ENCODE measurements around the gene CLCN3. TPM values are rescaled to one million over a fixed set of nuclear protein-coding genes. Genes with fewer than 3 reads are reported as not detected.

The CLCN3 gene
- total and polyA plus RNA-seq, 10 of the 15 experiments (the other 5 are each of a cell fraction or from before 2014, with no cell fraction given): 4.0 to 22.8 (median 11.8) TPM

GRCh38 chr4:169615467-169616106 lies 4.8 kb upstream of the CLCN3 start:
- no peak overlapping the region; the same call in 1 of the 2 replicates for H2AFZ ChIP-seq (ENCODE audit: control insufficient read depth, low read depth, low read length)
- POLR2A ChIA-PET: no interaction called here

More at GRCh38 chr4:169615467-169616106, 4.8 kb upstream of the CLCN3 start:
- TF ChIP-seq HDAC2 (IDR thresholded peaks at IDR 0.05): no peak
- no peak for TF ChIP-seq YBX1 (IDR thresholded peaks at IDR 0.05)
- TF ChIP-seq, protein P1, sequence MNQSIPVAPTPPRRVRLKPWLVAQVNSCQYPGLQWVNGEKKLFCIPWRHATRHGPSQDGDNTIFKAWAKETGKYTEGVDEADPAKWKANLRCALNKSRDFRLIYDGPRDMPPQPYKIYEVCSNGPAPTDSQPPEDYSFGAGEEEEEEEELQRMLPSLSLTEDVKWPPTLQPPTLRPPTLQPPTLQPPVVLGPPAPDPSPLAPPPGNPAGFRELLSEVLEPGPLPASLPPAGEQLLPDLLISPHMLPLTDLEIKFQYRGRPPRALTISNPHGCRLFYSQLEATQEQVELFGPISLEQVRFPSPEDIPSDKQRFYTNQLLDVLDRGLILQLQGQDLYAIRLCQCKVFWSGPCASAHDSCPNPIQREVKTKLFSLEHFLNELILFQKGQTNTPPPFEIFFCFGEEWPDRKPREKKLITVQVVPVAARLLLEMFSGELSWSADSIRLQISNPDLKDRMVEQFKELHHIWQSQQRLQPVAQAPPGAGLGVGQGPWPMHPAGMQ (IDR thresholded peaks at IDR 0.05; ENCODE audit: borderline replicate concordance): no peak
- TF ChIP-seq, protein P2, sequence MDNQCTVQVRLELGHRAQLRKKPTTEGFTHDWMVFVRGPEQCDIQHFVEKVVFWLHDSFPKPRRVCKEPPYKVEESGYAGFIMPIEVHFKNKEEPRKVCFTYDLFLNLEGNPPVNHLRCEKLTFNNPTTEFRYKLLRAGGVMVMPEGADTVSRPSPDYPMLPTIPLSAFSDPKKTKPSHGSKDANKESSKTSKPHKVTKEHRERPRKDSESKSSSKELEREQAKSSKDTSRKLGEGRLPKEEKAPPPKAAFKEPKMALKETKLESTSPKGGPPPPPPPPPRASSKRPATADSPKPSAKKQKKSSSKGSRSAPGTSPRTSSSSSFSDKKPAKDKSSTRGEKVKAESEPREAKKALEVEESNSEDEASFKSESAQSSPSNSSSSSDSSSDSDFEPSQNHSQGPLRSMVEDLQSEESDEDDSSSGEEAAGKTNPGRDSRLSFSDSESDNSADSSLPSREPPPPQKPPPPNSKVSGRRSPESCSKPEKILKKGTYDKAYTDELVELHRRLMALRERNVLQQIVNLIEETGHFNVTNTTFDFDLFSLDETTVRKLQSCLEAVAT (IDR thresholded peaks at IDR 0.05): no peak
- no peak for TF ChIP-seq POLR2A (IDR thresholded peaks at IDR 0.05; ENCODE audit: low read depth, low read length)
- no peak for TF ChIP-seq LARP7 (IDR thresholded peaks at IDR 0.05)
- no peak for TF ChIP-seq JUNB (IDR thresholded peaks at IDR 0.05)
- TF ChIP-seq, protein P3, sequence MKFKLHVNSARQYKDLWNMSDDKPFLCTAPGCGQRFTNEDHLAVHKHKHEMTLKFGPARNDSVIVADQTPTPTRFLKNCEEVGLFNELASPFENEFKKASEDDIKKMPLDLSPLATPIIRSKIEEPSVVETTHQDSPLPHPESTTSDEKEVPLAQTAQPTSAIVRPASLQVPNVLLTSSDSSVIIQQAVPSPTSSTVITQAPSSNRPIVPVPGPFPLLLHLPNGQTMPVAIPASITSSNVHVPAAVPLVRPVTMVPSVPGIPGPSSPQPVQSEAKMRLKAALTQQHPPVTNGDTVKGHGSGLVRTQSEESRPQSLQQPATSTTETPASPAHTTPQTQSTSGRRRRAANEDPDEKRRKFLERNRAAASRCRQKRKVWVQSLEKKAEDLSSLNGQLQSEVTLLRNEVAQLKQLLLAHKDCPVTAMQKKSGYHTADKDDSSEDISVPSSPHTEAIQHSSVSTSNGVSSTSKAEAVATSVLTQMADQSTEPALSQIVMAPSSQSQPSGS (IDR thresholded peaks at IDR 0.05; ENCODE audit: low read length): no peak
- TF ChIP-seq NR2C1 (IDR thresholded peaks at IDR 0.05): no peak
- no peak for TF ChIP-seq ELK1 (IDR thresholded peaks at IDR 0.05; ENCODE audit: low read depth, low read length)
- TF ChIP-seq NFYA (IDR thresholded peaks at IDR 0.05; ENCODE audit: borderline replicate concordance, low read depth, low read length): no peak
- no peak for TF ChIP-seq NRF1 (conservative IDR thresholded peaks at IDR 0.05; ENCODE audit: low read depth, low read length)
- Histone ChIP-seq H4K20me1 (ENCODE audit: control insufficient read depth, insufficient read depth) (no peaks in the 10 kb centered on the region), H3K36me3 (ENCODE audit: control insufficient read depth in 2 of 2, insufficient read depth in 2 of 2, low read length in 1 of 2) (no peaks in the 10 kb centered on the region), H3K4me1 (ENCODE audit: control insufficient read depth, insufficient read depth, low read length) (peaks cover 7% of the 10 kb centered on the region), H3K4me2 (ENCODE audit: control insufficient read depth, insufficient read depth) (no peak overlapping the region), H3K9ac (ENCODE audit: control insufficient read depth, insufficient read depth, low read length) (no peak overlapping the region), H3K9me3 (replicated peaks; ENCODE audit: control insufficient read depth, insufficient read depth, low read length) (no peaks in the 10 kb centered on the region), H3K27ac (ENCODE audit: control insufficient read depth, insufficient read depth) (no peak overlapping the region), H3K79me2 (ENCODE audit: control insufficient read depth, insufficient read depth, low read length) (peaks cover 20% of the 10 kb centered on the region), H3K4me3 (no peak overlapping the region), H3K27me3 (replicated peaks in 1 of 2; ENCODE audit: control insufficient read depth in 2 of 2, insufficient read depth in 2 of 2, low read length in 1 of 2) (no peaks in the 10 kb centered on the region)
- ChIA-PET SMC1A (ENCODE audit: uncharacterized antibody, unreplicated experiment) (interaction anchor here (0.6 to 1.7 kb wide), 7 partner anchors 9 to 211 kb away, joined by 3 to 6 read pairs (median 4); no protein-coding TSS in a partner anchor), CTCF (interaction anchor here (0.6 to 1.6 kb wide), 8 partner anchors 10 to 859 kb away, joined by 3 to 6 read pairs (median 3); no protein-coding TSS in a partner anchor), RAD21 (ENCODE audit: unreplicated experiment) (no interaction called here)
- in situ Hi-C loops (cut with MboI): loop anchor here (5.0 kb wide), 1 partner anchor 427 kb away; no protein-coding TSS in a partner anchor
- BruUV-seq (replicated peaks): no TSS peak
- WGBS (ENCODE audit: insufficient coverage, insufficient replicate concordance, low lambda C conversion rate, missing lambda C conversion rate): 63% methylated on average over 4 of the region's 4 CpGs
- intact Hi-C loops (cut with micrococcal nuclease; ENCODE audit: unreplicated experiment): no loop called here
- no peak for ATAC-seq
- no peak for DNase-seq (ENCODE audit: low read depth, low spot score)
- FAIRE-seq: no peak
